ENCODE results near the gene LAX1.
"Not testable (repeated sequence)": the region's sequence is repeated elsewhere in the genome, so short reads cannot be mapped to it uniquely, and the experiment has no call there.

Gene LAX1

GRCh38 chr1:203769505-203770343, 4.7 kb downstream of the LAX1 start:
- no peak for DNase-seq

GRCh38 chr1:203771901-203772301, 6.9 kb downstream of the LAX1 start:
- DNase-seq: no peak

- DNase-seq: no peak
Measured at GRCh38 chr1:203772836-203773235, 7.9 kb downstream of the LAX1 start.

GRCh38 chr1:203776636-203777035, 11.7 kb downstream of the LAX1 start:
- no peak for DNase-seq

- no peak for DNase-seq
Measured at GRCh38 chr1:203777596-203777995, 12.6 kb downstream of the LAX1 start.

GRCh38 chr1:203778146-203778545, 13.2 kb downstream of the LAX1 start:
- DNase-seq: no peak

GRCh38 chr1:203778789-203779188, 13.8 kb downstream of the LAX1 start:
- no peak for DNase-seq

GRCh38 chr1:203781962-203782361, 17.0 kb downstream of the LAX1 start:
- DNase-seq: no peak

GRCh38 chr1:203789966-203790365, 25.0 kb downstream of the LAX1 start:
- DNase-seq: no peak

GRCh38 chr1:203791498-203791897, 26.5 kb downstream of the LAX1 start:
- no peak for DNase-seq

GRCh38 chr1:203792486-203792885, 27.5 kb downstream of the LAX1 start:
- DNase-seq: no peak

- not testable (repeated sequence) for DNase-seq
Measured at GRCh38 chr1:203793561-203793960, 28.6 kb downstream of the LAX1 start.

GRCh38 chr1:203794764-203795440, 29.9 kb downstream of the LAX1 start:
- DNase-seq: no peak

GRCh38 chr1:203795441-203796235, 30.7 kb downstream of the LAX1 start, which contains the start of the genes ZBED6 and ZC3H11A:
TSS of gene ZBED6 (plus strand) at chr1:203795623. CDS start at chr1:203797523, 1,900 bp downstream.
TSS of gene ZC3H11A (plus strand) at chr1:203795623. CDS start at chr1:203817071, 21,448 bp downstream.
- DNase-seq: peak; percentile 96

- DNase-seq: no peak
Measured at GRCh38 chr1:203796236-203796605, 31.2 kb downstream of the LAX1 start.

- no peak for DNase-seq
Measured at GRCh38 chr1:203797216-203797615, 32.2 kb downstream of the LAX1 start.

GRCh38 chr1:203797948-203798655, 33.1 kb downstream of the LAX1 start:
- no peak for DNase-seq

- no peak for DNase-seq
Measured at GRCh38 chr1:203799157-203799556, 34.2 kb downstream of the LAX1 start.

GRCh38 chr1:203799971-203800370, 35.0 kb downstream of the LAX1 start:
- no peak for DNase-seq

- no peak for DNase-seq
Measured at GRCh38 chr1:203805689-203806088, 40.7 kb downstream of the LAX1 start.

- DNase-seq: no peak
Measured at GRCh38 chr1:203807196-203807595, 42.2 kb downstream of the LAX1 start.

- DNase-seq: no peak
Measured at GRCh38 chr1:203813581-203814341, 48.8 kb downstream of the LAX1 start.

Data from GDM1 (cell line).